Caco-2 (cell line): ENCODE data around the gene RAB6B. TPM values are rescaled to one million over a fixed set of nuclear protein-coding genes. Genes with fewer than 3 reads are reported as not detected.

Experiments
- BruUV-seq: library from RNA; stranded (reverse); fragments of 400-500 nt; replicated peaks from 2 replicates; lab custom pipeline; 2021; lab: Mats Ljungman, UMichigan
- CTCF ChIA-PET: fragments of 300-600 bp; sonication (Branson Sonifier 250); formaldehyde crosslinking; loops from one replicate; lab custom pipeline; 2022; ENCODE audit warnings: antibody characterized with exemption; lab: Charles Lee
- POLR2A ChIA-PET: fragments of 300-600 bp; sonication (Branson Sonifier 250); formaldehyde crosslinking; loops from one replicate; lab custom pipeline; 2022; ENCODE audit warnings: antibody characterized with exemption; lab: Charles Lee
- DNase-seq, 2 experiments: peaks; one replicate each; pipeline versions ENCODE4 v3.0.0 to v3.0.0-alpha.2; 2020 to 2022
- H3K27me3 ChIP-seq: replicated peaks from 2 replicates; pipeline ENCODE4 v1.6.0; 2011; ENCODE audit warnings: low read length; ENCODE audit not compliant: control insufficient read depth, insufficient read depth
- H3K36me3 ChIP-seq: 2 replicates; pipeline ENCODE4 v1.5.1; 2011; ENCODE audit warnings: low read length; ENCODE audit not compliant: control insufficient read depth, insufficient read depth
- H3K4me1 ChIP-seq: fragments of 250-450 bp; sonication (Bioruptor Pico); 2 replicates; pipeline ENCODE4 v1.5.1; 2020; ENCODE audit warnings: mild to moderate bottlenecking
- H3K4me3 ChIP-seq: 2 replicates; pipeline ENCODE4 v1.5.1; 2011; ENCODE audit warnings: low read depth, mild to moderate bottlenecking, control low read depth, low read length
- H3K9me3 ChIP-seq: fragments of 250-450 bp; sonication (Bioruptor Pico); 2 replicates; pipeline ENCODE4 v1.5.1; 2020; ENCODE audit warnings: mild to moderate bottlenecking, moderate library complexity
- H3K27ac Mint-ChIP-seq: one replicate; pipeline ENCODE4 v1.8.0; 2022; ENCODE audit warnings: mixed read lengths; ENCODE audit not compliant: unreplicated experiment
- H3K27me3 Mint-ChIP-seq: one replicate; pipeline ENCODE4 v1.8.0; 2022; ENCODE audit warnings: mixed read lengths; ENCODE audit not compliant: insufficient read depth, unreplicated experiment
- H3K36me3 Mint-ChIP-seq: one replicate; pipeline ENCODE4 v1.8.0; 2022; ENCODE audit warnings: mild to moderate bottlenecking, mixed read lengths; ENCODE audit not compliant: insufficient read depth, unreplicated experiment
- H3K4me1 Mint-ChIP-seq: one replicate; pipeline ENCODE4 v1.8.0; 2022; ENCODE audit warnings: low read depth, mixed read lengths; ENCODE audit not compliant: unreplicated experiment
- H3K4me3 Mint-ChIP-seq: one replicate; pipeline ENCODE4 v1.8.0; 2022; ENCODE audit warnings: mild to moderate bottlenecking, moderate library complexity, mixed read lengths; ENCODE audit not compliant: unreplicated experiment
- H3K9me3 Mint-ChIP-seq: one replicate; pipeline ENCODE4 v1.8.0; 2022; ENCODE audit warnings: mixed read lengths; ENCODE audit not compliant: unreplicated experiment
- intact Hi-C: fragments of 100-400 bp; cut with micrococcal nuclease; formaldehyde crosslinking; loops from one replicate; pipeline ENCODE4 v1.10.0; 2022; ENCODE audit not compliant: unreplicated experiment
- total RNA-seq: library from RNA; stranded (reverse); gene quantifications from 2 replicates; pipeline ENCODE4 v1.2.3, GENCODE V29; 2022
- TF ChIP-seq, protein P1 (sequence below), 2 experiments: fragments of 200-600 bp in 1 of 2; IDR thresholded peaks; 1 replicate in 1 of 2; 2 replicates in 1 of 2; pipeline versions ENCODE4 v1.5.1 to v1.8.0; 2011 to 2022; ENCODE audit warnings: antibody characterized with exemption in 1 of 2, control low read depth in 1 of 2, inconsistent platforms in 1 of 2, low read depth in 1 of 2, low read length in 1 of 2, mild to moderate bottlenecking in 1 of 2, moderate library complexity in 1 of 2; ENCODE audit not compliant: insufficient read depth in 1 of 2, severe bottlenecking in 1 of 2, unreplicated experiment in 1 of 2

The RAB6B gene
- total RNA-seq, 1 experiment from 2014 or later: 3.2 TPM

DNA sequence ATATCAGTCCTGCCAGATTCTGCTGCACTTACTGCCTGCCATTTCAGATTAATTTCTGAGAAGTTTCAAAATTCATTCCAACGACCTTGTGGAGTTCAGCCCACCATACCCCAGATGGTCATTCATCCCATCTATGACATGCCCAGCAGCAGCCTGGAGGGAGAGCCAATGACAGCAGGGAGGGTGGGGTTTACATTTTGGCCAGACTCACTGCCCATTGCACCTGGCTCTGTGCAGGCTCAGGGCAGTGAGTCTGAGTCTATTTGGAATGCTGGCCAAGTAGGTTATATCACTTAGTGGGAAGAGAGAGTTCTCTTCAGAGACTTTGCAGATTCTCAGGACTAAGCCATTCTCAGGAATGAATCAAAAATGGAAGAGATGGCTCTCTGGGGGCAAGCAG is 68.5 kb downstream of the RAB6B start:
- H3K9me3 Mint-ChIP-seq: no peaks in the 10 kb centered on the region
- H3K36me3 ChIP-seq: peaks cover 2% of the 10 kb centered on the region
- peaks cover 10% of the 10 kb centered on the region for H3K36me3 Mint-ChIP-seq
- H3K4me1 Mint-ChIP-seq: no peaks in the 10 kb centered on the region
- H3K4me3 ChIP-seq: no peak overlapping the region
- TF ChIP-seq, protein P1, sequence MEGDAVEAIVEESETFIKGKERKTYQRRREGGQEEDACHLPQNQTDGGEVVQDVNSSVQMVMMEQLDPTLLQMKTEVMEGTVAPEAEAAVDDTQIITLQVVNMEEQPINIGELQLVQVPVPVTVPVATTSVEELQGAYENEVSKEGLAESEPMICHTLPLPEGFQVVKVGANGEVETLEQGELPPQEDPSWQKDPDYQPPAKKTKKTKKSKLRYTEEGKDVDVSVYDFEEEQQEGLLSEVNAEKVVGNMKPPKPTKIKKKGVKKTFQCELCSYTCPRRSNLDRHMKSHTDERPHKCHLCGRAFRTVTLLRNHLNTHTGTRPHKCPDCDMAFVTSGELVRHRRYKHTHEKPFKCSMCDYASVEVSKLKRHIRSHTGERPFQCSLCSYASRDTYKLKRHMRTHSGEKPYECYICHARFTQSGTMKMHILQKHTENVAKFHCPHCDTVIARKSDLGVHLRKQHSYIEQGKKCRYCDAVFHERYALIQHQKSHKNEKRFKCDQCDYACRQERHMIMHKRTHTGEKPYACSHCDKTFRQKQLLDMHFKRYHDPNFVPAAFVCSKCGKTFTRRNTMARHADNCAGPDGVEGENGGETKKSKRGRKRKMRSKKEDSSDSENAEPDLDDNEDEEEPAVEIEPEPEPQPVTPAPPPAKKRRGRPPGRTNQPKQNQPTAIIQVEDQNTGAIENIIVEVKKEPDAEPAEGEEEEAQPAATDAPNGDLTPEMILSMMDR (IDR thresholded peaks at IDR 0.05; ENCODE audit: insufficient read depth in 1 of 2, low read depth in 1 of 2, low read length in 1 of 2, severe bottlenecking in 1 of 2, unreplicated experiment in 1 of 2): no peak
- no TSS peak for BruUV-seq
- H3K4me3 Mint-ChIP-seq: no peak overlapping the region
- H3K9me3 ChIP-seq: no peaks in the 10 kb centered on the region
- H3K27ac Mint-ChIP-seq: no peak overlapping the region
- no peak for DNase-seq
- ChIA-PET CTCF (no interaction called here), POLR2A (no interaction called here)
- intact Hi-C loops: loop anchor here (5.0 kb wide), 1 partner anchor 70 kb away; the partner anchor contains the start of gene RAB6B
- H3K27me3 Mint-ChIP-seq: no peaks in the 10 kb centered on the region
- no peaks in the 10 kb centered on the region for H3K4me1 ChIP-seq
- no peaks in the 10 kb centered on the region for H3K27me3 ChIP-seq

DNA sequence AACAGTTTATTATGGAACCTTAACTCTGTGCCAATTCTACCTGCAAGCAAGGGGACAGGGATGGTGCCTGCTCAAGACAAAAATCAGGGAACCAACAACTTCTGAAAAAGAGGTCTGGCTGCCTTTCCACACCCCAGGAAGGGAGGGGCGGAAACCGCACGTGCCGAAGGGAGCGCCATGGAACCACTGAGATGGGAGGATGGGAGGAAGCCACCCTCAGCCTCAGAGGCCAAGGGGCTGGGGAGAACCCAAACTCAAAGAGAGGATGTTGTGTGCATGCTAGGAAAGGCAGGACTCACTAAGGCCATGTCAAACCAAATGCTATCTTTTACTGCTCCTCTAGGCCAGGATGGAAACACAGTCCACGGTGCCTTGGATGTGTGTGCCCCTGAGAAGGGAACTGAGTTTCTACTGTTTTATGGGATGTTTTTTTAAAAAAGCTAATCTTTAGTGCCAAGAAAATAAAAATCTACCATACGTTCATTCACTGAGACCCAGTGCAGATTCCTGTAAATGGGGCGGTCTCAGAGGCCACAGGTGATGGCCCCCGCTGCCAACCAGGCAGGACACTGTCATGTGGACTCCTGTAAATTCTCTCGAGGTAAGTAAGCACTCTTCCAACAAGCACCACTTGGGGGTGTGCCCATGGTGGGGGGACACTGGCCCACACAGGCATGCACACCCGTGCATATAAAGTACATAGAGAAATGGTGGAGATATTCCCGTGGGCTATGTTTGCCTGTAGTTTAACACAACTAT is 69.5 kb downstream of the RAB6B start:
- no peak for DNase-seq
- Mint-ChIP-seq H3K27me3 (no peaks in the 10 kb centered on the region), H3K4me1 (no peaks in the 10 kb centered on the region), H3K4me3 (no peak overlapping the region), H3K36me3 (peaks cover 20% of the 10 kb centered on the region), H3K9me3 (no peaks in the 10 kb centered on the region), H3K27ac (no peak overlapping the region)
- Histone ChIP-seq H3K9me3 (no peaks in the 10 kb centered on the region), H3K36me3 (peaks cover 5% of the 10 kb centered on the region), H3K4me1 (no peaks in the 10 kb centered on the region), H3K4me3 (no peak overlapping the region), H3K27me3 (no peaks in the 10 kb centered on the region)
- TF ChIP-seq, protein P1 (IDR thresholded peaks at IDR 0.05; ENCODE audit: insufficient read depth in 1 of 2, low read depth in 1 of 2, low read length in 1 of 2, severe bottlenecking in 1 of 2, unreplicated experiment in 1 of 2): no peak
- CTCF ChIA-PET: no interaction called here
- no TSS peak for BruUV-seq
- POLR2A ChIA-PET: no interaction called here
- intact Hi-C loops: loop anchor here (5.0 kb wide), 1 partner anchor 71 kb away; the partner anchor contains the start of gene RAB6B

DNA sequence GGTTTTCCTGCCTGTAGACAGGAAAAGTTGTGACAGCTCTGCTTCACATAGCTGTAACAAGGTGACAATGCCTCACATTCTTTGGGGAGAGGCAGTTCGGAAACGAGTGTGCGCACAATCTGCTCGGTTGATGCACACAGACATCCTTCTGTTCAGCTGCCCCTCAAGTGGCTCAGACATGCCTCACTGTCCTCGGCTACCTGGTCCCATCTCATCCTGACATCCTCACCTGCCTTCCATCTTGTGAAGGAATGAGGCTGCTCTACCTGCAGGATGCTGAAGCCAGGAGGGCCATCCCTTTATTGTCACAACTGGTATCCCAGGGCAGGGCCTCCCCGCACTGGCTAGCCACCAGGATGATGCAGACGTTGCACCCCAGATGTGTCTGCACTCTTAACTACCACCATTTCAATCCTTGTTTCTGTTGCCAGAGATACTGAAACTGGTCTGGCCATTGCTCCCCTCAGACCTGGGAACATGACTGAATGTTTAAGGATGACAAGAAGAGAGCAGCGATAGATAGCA is 70.7 kb downstream of the RAB6B start:
- Mint-ChIP-seq H3K27ac (no peak overlapping the region), H3K27me3 (no peaks in the 10 kb centered on the region), H3K4me1 (no peaks in the 10 kb centered on the region), H3K4me3 (no peak overlapping the region), H3K36me3 (peaks cover 31% of the 10 kb centered on the region), H3K9me3 (no peaks in the 10 kb centered on the region)
- no peaks in the 10 kb centered on the region for H3K9me3 ChIP-seq
- no peak for DNase-seq
- TF ChIP-seq, protein P1 (IDR thresholded peaks at IDR 0.05; ENCODE audit: insufficient read depth in 1 of 2, low read depth in 1 of 2, low read length in 1 of 2, severe bottlenecking in 1 of 2, unreplicated experiment in 1 of 2): no peak
- H3K4me1 ChIP-seq: no peaks in the 10 kb centered on the region
- H3K27me3 ChIP-seq: no peaks in the 10 kb centered on the region
- POLR2A ChIA-PET: no interaction called here
- no peak overlapping the region for H3K4me3 ChIP-seq
- peaks cover 8% of the 10 kb centered on the region for H3K36me3 ChIP-seq
- intact Hi-C loops: loop anchor here (5.0 kb wide), 1 partner anchor 72 kb away; the partner anchor contains the start of gene RAB6B
- CTCF ChIA-PET: no interaction called here
- no TSS peak for BruUV-seq
